Hypothalamus (tissue), 51 donors: ENCODE data around the gene SYT14.
"Not testable (repeated sequence)": the region's sequence is repeated elsewhere in the genome, so short reads cannot be mapped to it uniquely, and the experiment has no call there.

Source experiments
- DNase-seq, 51 donors: peaks; one replicate each; lab custom pipeline; 2025; lab: John Stamatoyannopoulos, UW

The SYT14 gene

DNA sequence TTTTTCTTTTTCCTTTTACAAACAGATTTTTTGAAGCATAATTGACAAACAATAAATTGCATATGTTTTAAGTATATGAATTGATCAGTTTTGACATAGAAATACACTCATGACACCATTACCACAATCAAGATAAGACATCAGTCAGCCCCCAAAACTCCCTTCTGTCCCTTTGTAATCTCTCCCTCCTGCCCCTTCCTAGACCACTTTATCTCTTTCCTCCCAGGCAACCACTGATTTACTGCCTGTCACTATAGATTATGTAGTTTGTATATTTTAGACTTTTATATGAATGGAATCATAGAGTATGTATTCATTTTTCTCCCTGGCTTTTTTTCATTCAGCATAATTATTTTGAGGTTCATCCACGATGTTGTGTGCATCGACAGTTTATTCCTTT, 6.9 kb upstream of the SYT14 start:
- DNase-seq = no peak

DNA sequence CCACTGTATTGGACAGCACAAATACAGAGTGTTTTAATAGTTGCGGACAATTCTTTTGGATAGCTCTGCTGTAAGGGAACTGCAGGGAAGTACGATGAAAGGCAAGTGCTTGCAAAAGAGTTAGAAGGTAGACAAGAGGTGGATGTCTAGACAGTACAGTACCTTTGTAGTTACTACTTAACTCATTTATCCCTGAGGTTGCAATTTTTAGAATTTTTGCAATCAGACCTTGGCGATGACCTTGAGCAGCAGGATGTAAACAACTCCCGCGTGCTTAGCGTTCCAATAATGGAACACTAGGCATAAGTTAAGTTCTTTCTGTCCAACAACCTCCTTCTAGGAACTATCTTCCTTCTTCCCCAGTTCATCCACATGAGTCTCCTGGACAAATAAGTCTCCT, 1.9 kb upstream of the SYT14 start:
- DNase-seq = no peak

DNA sequence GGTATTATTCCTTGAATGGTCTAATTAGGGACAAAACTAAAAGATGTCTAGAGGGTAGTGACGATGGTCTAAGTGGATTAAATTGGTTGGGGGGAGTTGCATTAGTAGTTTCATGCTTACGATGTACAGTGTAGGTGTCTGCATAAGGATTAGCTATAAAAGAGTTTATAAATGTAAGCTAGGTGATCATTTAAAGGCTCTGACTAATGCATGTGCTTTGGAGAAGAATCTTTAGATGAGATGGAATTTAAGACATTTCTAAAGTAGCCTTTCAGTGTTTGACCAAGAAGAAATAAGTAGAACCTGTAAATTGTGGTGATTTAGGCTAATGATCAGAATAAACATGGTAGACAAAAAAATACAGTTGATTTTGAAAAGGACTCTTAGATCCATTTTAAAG, 7.4 kb downstream of the SYT14 start:
- no peak for DNase-seq

DNA sequence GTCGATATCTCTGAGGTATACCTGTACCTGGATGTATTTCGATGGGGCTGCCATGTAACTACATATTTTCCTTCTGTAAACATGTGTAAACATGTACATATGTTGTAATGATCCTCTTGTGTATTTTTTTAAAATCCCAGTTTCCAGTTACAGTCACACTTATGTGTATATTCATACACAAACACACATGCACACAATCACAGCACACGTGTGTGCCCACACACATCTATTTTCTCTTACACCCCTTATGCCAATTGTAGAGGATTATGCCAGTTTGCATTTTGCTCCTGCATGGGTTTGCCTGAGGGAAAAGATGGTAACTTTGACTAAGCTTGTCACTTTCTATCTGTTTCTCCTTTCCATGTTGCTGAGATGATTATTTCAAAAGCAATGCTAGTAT, 10.1 kb downstream of the SYT14 start:
- no peak for DNase-seq

DNA sequence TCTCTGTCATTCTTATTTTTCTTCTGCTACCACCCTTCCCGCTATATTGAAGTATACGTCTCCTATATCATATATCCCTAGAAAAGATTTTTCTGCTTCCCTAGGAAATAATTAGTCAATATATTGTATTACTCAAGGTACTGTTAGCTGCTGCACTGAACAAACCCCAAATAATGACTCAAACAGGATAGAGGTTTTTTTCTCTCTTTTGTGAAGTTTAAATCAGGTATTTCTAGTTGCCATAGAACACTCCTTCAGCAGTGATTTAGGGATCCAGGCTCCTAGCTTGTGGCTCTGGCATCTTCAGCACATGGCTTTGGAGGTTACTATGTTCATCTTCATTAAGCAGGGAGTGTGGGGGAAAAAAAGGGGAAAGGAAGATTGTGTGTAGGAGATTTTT, 18.1 kb downstream of the SYT14 start:
- DNase-seq = no peak

DNA sequence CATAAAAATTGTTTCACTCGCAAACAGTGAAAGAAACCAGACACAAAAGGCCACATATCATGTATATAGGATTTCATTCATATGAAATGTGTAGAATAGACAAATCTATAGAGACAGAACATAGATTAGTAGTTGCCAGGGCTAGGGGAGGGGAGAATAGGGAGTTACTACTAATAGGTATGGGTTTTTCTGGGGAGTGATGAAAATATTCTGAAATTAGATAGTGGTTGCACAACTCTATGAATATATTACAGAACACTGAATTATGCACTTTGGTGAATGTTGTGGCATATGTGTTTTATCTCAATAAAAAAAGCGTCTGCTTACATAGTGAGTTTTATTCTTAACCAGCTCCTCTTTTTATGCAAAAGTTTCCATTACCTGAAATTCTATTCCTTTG, 21.6 kb downstream of the SYT14 start:
- DNase-seq = no peak

- no peak for DNase-seq
These were observed 22.9 kb downstream of the SYT14 start for GRCh38 chr1:209960926-209961325.

GRCh38 chr1:209962388-209962787, 24.4 kb downstream of the SYT14 start:
- no peak for DNase-seq

DNA sequence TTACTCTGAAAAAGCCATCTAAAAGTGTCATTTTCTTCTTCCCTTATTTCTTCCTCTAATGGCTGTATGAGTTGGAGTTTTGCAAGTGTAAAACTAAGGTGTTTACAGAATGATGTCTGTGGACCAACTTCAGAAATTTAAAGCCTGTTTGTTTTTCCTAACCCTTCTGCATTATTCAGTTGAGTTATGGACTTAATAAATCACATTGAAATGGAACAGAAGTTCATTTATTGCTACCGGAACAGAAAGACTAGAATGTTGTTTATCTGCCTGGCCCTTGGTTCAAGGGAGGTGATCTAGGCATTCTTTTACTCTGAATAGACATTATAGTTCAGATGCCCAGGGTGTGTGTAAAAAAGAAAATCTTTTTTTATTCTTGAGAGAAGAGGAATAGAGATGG, 24.8 kb downstream of the SYT14 start:
- DNase-seq = no peak

GRCh38 chr1:209965996-209966395, 28.0 kb downstream of the SYT14 start:
- DNase-seq = no peak

- DNase-seq = not testable (repeated sequence)
These were observed 40.7 kb downstream of the SYT14 start for GRCh38 chr1:209978721-209979120.

DNA sequence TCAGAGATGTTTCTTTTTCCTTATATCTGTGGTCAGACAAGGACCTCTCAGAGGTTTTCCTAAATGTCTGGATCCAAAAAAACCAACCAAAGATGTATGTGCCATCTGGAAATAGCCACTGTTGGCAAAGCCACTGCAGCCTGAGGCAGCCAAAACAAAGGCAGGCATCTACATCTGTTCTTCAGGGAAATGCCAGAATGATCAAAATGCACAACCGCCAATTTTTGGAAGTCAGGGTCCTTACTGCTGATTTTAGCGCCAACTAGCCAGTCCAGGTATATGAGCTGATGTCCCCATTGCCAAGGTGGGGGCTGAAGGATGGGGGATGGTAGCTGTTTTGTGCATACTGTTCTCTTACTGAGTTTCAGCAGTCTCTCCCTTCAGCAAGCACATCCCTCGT, 45.9 kb downstream of the SYT14 start:
- DNase-seq = no peak

- no peak for DNase-seq
These were observed 47.0 kb downstream of the SYT14 start for GRCh38 chr1:209985002-209985401.

DNA sequence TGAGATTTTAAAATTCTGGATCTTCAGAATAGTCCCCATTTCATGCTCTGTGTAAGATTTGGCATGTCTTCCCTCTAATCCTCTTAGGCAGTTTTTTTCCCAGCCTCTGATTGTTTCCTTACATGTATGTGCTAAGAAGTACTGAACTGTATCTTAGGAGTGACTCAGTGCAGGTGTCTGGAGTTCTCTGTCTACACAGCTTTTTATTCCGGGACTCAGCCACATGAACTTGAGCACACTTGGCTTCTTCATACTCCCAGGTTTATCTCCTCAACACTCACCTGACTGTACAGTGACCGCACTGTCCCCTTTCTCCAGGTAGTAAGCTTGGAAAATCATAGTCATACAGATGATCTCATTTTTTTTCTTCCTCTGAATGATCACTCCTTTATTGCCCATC, 50.7 kb downstream of the SYT14 start:
- no peak for DNase-seq

DNA sequence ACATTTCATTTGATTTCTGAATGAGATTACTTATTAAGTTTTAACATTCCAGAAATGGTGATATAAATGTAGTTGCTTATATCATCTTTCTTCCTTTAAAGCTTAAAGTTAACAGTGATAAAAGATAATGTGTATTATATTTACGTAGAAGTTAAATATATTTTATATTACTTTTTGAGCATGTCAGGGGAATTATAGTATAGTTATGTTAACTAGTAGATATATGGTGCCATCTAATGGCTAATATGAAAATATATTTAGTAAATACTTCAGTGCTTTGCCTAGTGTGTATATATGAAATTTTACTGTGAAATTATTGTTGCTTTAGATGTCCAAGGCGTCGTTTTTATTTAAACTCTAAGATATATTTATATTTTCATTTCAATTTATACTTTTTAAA, 51.5 kb downstream of the SYT14 start:
- DNase-seq = no peak

DNA sequence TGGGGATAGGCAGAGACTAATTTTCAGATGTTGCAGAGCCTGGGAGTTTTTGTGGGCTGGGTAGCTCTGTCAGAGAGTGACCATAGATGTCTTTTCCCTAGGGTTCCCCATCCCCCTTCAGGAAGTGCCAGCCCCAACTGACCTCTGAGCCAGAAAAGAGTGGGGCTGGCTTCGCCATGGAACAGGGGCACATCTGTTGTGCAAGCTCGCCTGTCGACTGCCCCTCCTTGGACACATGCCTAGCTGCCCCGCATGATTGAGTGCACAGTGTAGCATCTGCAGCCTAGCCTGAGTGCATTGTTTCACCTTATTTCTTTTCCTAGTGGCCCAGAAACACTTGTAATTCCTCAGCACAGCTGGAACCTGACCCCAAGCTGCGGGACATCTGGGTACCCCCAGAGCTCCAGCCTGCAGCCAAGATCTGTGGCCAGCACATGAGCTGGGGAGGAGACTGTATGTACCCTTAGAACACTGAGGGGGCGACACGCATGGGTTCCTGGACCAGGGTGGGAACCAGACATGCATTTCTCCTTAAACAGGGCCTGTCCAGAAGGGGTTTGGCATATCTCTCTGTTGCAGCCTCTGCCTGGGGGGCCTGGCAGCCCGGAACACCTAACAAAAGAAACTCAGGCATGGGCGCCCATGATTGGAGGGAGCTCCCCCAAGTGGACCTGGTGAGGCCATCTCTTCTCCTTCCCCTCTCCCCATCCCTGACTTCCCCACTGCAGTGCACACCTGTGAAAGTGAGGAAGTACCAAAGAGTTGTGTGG, 55.2 kb downstream of the SYT14 start:
- peak in 1 of 51 donors; percentile 1 for DNase-seq

DNA sequence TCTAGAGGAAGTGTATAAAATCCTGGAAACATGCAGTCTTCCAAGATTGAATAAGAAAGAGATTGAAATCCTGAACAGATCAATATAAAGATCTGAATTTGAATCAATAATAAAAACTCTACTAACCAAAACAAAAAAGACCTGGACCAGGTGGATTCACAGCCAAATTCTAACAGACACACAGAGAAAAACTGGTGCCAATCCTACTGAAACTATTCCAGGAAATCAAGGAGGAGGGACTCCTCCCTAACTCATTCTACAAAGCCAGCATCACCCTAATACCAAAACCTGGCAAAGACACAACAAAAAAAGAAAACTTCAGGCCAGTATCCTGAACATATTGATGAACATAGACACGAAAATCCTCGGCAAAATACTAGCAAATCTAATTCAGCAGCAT, 58.3 kb downstream of the SYT14 start:
- no peak for DNase-seq

DNA sequence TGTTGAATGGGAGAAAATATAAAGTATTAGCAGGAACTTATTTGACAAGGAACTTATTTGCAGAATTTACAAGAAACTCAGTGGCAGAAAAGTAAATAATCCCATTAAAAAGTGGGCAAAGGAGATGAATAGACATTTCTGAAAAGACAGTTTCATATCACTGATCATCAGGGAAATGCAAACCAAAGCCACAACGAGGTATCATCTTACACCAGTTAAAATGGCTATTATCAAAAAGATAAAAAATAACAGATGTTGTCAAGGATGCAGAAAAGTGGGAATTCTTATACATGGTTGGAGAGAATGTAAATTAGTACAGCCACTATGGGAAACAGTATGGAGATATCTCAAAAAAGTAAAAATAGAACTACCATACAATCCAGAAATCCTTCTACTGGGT, 61.0 kb downstream of the SYT14 start:
- DNase-seq = no peak

DNA sequence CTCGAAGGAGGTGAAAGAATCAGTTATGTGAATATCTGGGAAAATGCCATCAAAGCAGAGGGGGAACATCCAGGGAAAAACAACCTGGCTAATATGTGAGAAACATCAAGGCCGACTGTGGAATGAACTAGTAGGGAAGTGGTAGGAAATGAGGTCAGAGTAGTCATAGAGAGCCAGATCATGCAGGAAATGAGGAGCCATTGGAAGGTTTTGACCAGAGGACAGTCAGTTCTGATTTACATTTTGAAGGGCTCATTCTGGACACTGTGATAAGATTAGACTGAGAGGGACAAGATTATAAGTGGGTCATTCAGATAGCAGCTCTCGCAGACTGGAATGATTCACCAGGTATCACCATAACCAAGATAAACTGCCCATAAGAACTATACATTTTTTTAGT, 63.7 kb downstream of the SYT14 start:
- DNase-seq = no peak

- DNase-seq = no peak
These were observed 65.5 kb downstream of the SYT14 start for GRCh38 chr1:210003501-210003900.

DNA sequence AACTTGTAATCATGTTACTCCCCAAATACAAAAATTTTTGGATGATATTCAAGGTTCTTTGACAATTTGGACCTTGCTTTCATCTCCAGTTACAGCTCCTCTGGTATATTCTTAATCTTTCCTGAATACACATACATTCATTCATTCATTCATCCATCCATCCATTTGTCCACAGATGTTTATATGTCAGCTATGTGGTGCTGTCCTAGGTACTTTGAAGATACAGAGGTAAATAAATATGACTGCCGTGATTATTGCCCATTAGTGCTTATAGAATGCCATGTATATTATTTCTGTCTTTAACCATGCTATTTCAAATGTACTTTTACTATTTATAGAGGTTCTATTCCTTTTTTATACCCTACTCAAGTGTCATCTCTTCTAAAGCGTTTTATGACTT, 72.1 kb downstream of the SYT14 start:
- DNase-seq = no peak

DNA sequence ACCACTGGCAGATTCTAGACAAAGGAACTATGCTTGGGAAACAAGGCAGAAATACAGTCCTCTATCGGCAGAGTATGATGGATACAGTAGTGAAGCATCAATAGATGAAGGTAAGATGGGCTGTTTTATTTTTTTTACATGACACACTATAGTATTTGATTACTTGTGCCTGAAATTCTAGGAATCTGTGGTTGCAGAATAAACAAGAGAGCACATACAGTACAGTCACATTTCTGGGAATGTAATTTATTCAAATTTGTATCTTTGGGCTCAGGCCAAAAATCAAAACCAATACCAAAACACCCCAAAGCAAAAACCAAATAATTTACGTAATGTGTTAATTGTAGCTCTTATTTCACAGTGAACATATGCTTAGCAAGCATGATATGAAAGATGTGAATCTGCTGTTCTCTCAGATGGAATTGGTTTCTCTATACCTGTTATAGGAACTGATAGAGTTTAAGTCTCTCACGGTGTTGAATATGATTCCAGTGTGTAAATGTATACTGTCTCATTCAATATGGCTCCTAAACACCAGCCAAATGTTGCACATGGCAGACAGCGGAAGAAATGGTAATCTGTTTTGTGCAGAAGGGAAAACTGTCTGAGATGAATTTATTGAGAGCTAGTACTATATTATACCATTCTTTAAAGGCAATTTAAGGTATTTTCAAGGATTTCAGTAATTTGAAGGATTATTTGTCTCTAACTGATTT, 83.3 kb downstream of the SYT14 start:
- no peak for DNase-seq

GRCh38 chr1:210022044-210022443, 84.0 kb downstream of the SYT14 start:
- no peak for DNase-seq
